SK-N-SH (cell line): ENCODE measurements around the gene HAGHL. TPM values are rescaled to one million over a fixed set of nuclear protein-coding genes. Genes with fewer than 3 reads are reported as not detected.

Experiments
- CTCF ChIA-PET: fragments of 300-600, 350-600 bp; formaldehyde crosslinking; extraction: SDS; loops from one replicate; lab custom pipeline; 2021; lab: Yijun Ruan, JAX
- POLR2A ChIA-PET: fragments of 350-600 bp; sonication (Branson Sonifier 250); formaldehyde crosslinking; extraction: SDS; loops from one replicate; lab custom pipeline; 2020; ENCODE audit warnings: antibody characterized with exemption, inconsistent platforms; lab: Yijun Ruan, JAX
- DNase-seq: peaks from one replicate; pipeline ENCODE4 v3.0.0; 2012
- H2AFZ ChIP-seq: fragments of 200-600 bp; sonication (generic); 2 replicates; pipeline ENCODE4 v1.8.1; 2016; ENCODE audit warnings: antibody characterized with exemption, mild to moderate bottlenecking, low read depth
- H3F3A ChIP-seq: fragments of 200-600 bp; sonication (generic); replicated peaks from 2 replicates; pipeline ENCODE3; 2016; ENCODE audit warnings: antibody characterized with exemption, mild to moderate bottlenecking; ENCODE audit not compliant: insufficient read depth
- H3K27ac ChIP-seq, 2 experiments: fragments of 200-500 bp in 1 of 2; fragments of 200-600 bp in 1 of 2; sonication (Bioruptor generic) in 1 of 2; sonication (generic), shearing (Covaris generic) in 1 of 2; 2 replicates each; pipeline versions ENCODE4 v1.5.1 to v1.6.1; 2014 to 2016; ENCODE audit warnings: low read depth in 2 of 2, inconsistent platforms in 1 of 2, low read length in 1 of 2, mild to moderate bottlenecking in 1 of 2, mixed read lengths in 1 of 2
- H3K27me3 ChIP-seq: fragments of 200-600 bp; sonication (generic), shearing (Covaris generic); 2 replicates; pipeline ENCODE4 v1.6.1; 2016; ENCODE audit warnings: mixed run types; ENCODE audit not compliant: insufficient read depth
- H3K36me3 ChIP-seq, 2 experiments: fragments of 200-500 bp in 1 of 2; fragments of 200-600 bp in 1 of 2; sonication (Bioruptor generic) in 1 of 2; sonication (generic) in 1 of 2; replicated peaks in 1 of 2; 2 replicates each; pipeline versions ENCODE3 to v1.5.1; 2014 to 2016; ENCODE audit warnings: low read length in 1 of 2, mild to moderate bottlenecking in 1 of 2; ENCODE audit not compliant: insufficient read depth in 2 of 2, control insufficient read depth in 1 of 2
- H3K4me1 ChIP-seq, 2 experiments: fragments of 200-500 bp in 1 of 2; fragments of 200-600 bp in 1 of 2; sonication (Bioruptor generic) in 1 of 2; sonication (generic), shearing (Covaris generic) in 1 of 2; 2 replicates each; pipeline versions ENCODE4 v1.5.1 to v1.6.1; 2014 to 2016; ENCODE audit warnings: low read depth in 1 of 2, low read length in 1 of 2, mixed run types in 1 of 2; ENCODE audit not compliant: insufficient read depth in 2 of 2, control insufficient read depth in 1 of 2
- H3K4me2 ChIP-seq: fragments of 200-600 bp; sonication (generic), shearing (Covaris generic); 2 replicates; pipeline ENCODE4 v1.6.1; 2017; ENCODE audit warnings: mixed run types
- H3K4me3 ChIP-seq, 2 experiments: fragments of 200-500 bp in 1 of 2; fragments of 200-600 bp in 1 of 2; sonication (Bioruptor generic) in 1 of 2; sonication (generic), shearing (Covaris generic) in 1 of 2; 2 replicates each; pipeline versions ENCODE4 v1.5.1 to v1.8.1; 2014 to 2016; ENCODE audit warnings: low read depth in 2 of 2, inconsistent platforms in 1 of 2, low read length in 1 of 2, mild to moderate bottlenecking in 1 of 2, mixed read lengths in 1 of 2, moderate library complexity in 1 of 2
- H3K79me2 ChIP-seq: fragments of 200-600 bp; sonication (generic); 2 replicates; pipeline ENCODE4 v1.8.1; 2017; ENCODE audit warnings: mild to moderate bottlenecking; ENCODE audit not compliant: insufficient read depth
- H3K9ac ChIP-seq: fragments of 200-600 bp; sonication (generic); 2 replicates; pipeline ENCODE4 v1.6.1; 2017; ENCODE audit warnings: mixed run types
- H3K9me2 ChIP-seq: fragments of 200-600 bp; sonication (generic); 2 replicates; pipeline ENCODE4 v1.6.1; 2017; ENCODE audit warnings: mixed run types
- H3K9me3 ChIP-seq: fragments of 200-600 bp; sonication (generic); 2 replicates; pipeline ENCODE4 v1.6.1; 2017; ENCODE audit warnings: mixed run types, mild to moderate bottlenecking, moderate library complexity
- H4K20me1 ChIP-seq: fragments of 200-600 bp; sonication (generic); 2 replicates; pipeline ENCODE4 v1.6.1; 2017; ENCODE audit warnings: mild to moderate bottlenecking, mixed run types; ENCODE audit not compliant: insufficient read depth
- ELF1 ChIP-seq: IDR thresholded peaks from 2 replicates; pipeline ENCODE4 v1.4.0; 2012
- EZH2phosphoT487 ChIP-seq: fragments of 200-600 bp; sonication (generic); IDR thresholded peaks from 2 replicates; pipeline ENCODE4 v1.6.1; 2017; ENCODE audit warnings: low read depth, mixed run types, mild to moderate bottlenecking, antibody characterized with exemption, moderate library complexity, borderline replicate concordance
- FOXJ3 ChIP-seq: sonication (generic); formaldehyde crosslinking; IDR thresholded peaks from 2 replicates; pipeline ENCODE4 v1.5.1; 2020; ENCODE audit warnings: mild to moderate bottlenecking, missing genetic modification reagents
- GABPA ChIP-seq: IDR thresholded peaks from 2 replicates; pipeline ENCODE4 v1.4.0; 2012; ENCODE audit warnings: low read depth, mild to moderate bottlenecking
- IRF3 ChIP-seq: fragments of 150-350 bp; IDR thresholded peaks from 2 replicates; pipeline ENCODE4 v1.6.1; 2016; ENCODE audit warnings: mild to moderate bottlenecking, low read depth, low read length
- JUND ChIP-seq: IDR thresholded peaks from 2 replicates; pipeline ENCODE4 v1.4.0; 2012
- NFIC ChIP-seq: IDR thresholded peaks from 2 replicates; pipeline ENCODE4 v1.4.0; 2012; ENCODE audit warnings: borderline replicate concordance
- NRF1 ChIP-seq: IDR thresholded peaks from 2 replicates; pipeline ENCODE4 v1.6.1; 2012; ENCODE audit warnings: low read depth, mild to moderate bottlenecking, low read length
- SIN3A ChIP-seq: IDR thresholded peaks from 2 replicates; pipeline ENCODE4 v1.6.1; 2012; ENCODE audit warnings: low read depth, mild to moderate bottlenecking, low read length, moderate library complexity, borderline replicate concordance
- SMC3 ChIP-seq: IDR thresholded peaks from 2 replicates; pipeline ENCODE4 v1.6.1; 2012; ENCODE audit warnings: low read depth, low read length, improper control_type of control experiment
- TAF1 ChIP-seq: IDR thresholded peaks from 2 replicates; pipeline ENCODE4 v1.6.1; 2012; ENCODE audit warnings: low read depth, mild to moderate bottlenecking, low read length, moderate library complexity, borderline replicate concordance
- TCF12 ChIP-seq: IDR thresholded peaks from 2 replicates; pipeline ENCODE4 v1.4.0; 2012
- YY1 ChIP-seq: IDR thresholded peaks from 2 replicates; pipeline ENCODE4 v1.4.0; 2012; ENCODE audit warnings: low read depth, mild to moderate bottlenecking
- ZBTB33 ChIP-seq: IDR thresholded peaks from 2 replicates; pipeline ENCODE4 v1.4.0; 2012; ENCODE audit warnings: low read depth, borderline replicate concordance
- WGBS: methylation state at CpG from one replicate; pipeline ENCODE4 v1.1.6; 2017; ENCODE audit warnings: low lambda C conversion rate; 5-methylcytosine and 5-hydroxymethylcytosine counted together
- polyA plus RNA-seq, 3 experiments: library from polyadenylated mRNA; depleted of rRNA; stranded (reverse); fragments of >200 nt; gene quantifications; 2 replicates each; pipeline ENCODE4 v1.2.3, GENCODE V29; 2012
- TF ChIP-seq, protein P1 (sequence below): fragments of 200-600 bp; sonication (generic); IDR thresholded peaks from 2 replicates; pipeline ENCODE4 v1.6.1; 2017; ENCODE audit warnings: antibody characterized with exemption, mild to moderate bottlenecking, moderate library complexity
- TF ChIP-seq, protein P2 (sequence below): IDR thresholded peaks from 2 replicates; pipeline ENCODE4; 2012
- TF ChIP-seq, protein P3 (sequence below): IDR thresholded peaks from 2 replicates; pipeline ENCODE4 v1.4.0; 2012; ENCODE audit warnings: low read depth

The HAGHL gene
- polyA plus RNA-seq, 1 of the 3 experiments (the other 2 are of a cell fraction), result 65.5 TPM

- DNase-seq, result no peak
- ChIA-PET CTCF (interaction anchor here (0.6 to 2.5 kb wide), 5 partner anchors 7 to 58 kb away, joined by 3 to 12 read pairs (median 3); partner anchors contain the start of genes CIAO3, RHOT2 and WDR24), POLR2A (no interaction called here)
- no peaks in the 10 kb centered on the region for H3K27me3 ChIP-seq
- peaks cover 23% of the 10 kb centered on the region for H4K20me1 ChIP-seq
- peaks cover 8 to 56% of the 10 kb centered on the region in 2 experiments; a peak in 2 of 4 replicates for H3K4me1 ChIP-seq
- H3K9ac ChIP-seq, result no peak overlapping the region
- H3K9me2 ChIP-seq, result no peaks in the 10 kb centered on the region
- TF ChIP-seq EZH2phosphoT487 (no peak), SMC3 (no peak), GABPA (no peak), ZBTB33 (no peak), TCF12 (no peak), ELF1 (no peak), IRF3 (no peak), SIN3A (no peak), TAF1 (no peak), YY1 (no peak), NRF1 (no peak), JUND (no peak), NFIC (no peak), FOXJ3 (no peak)
- TF ChIP-seq, protein P1, sequence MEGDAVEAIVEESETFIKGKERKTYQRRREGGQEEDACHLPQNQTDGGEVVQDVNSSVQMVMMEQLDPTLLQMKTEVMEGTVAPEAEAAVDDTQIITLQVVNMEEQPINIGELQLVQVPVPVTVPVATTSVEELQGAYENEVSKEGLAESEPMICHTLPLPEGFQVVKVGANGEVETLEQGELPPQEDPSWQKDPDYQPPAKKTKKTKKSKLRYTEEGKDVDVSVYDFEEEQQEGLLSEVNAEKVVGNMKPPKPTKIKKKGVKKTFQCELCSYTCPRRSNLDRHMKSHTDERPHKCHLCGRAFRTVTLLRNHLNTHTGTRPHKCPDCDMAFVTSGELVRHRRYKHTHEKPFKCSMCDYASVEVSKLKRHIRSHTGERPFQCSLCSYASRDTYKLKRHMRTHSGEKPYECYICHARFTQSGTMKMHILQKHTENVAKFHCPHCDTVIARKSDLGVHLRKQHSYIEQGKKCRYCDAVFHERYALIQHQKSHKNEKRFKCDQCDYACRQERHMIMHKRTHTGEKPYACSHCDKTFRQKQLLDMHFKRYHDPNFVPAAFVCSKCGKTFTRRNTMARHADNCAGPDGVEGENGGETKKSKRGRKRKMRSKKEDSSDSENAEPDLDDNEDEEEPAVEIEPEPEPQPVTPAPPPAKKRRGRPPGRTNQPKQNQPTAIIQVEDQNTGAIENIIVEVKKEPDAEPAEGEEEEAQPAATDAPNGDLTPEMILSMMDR, result no peak
- TF ChIP-seq, protein P2, sequence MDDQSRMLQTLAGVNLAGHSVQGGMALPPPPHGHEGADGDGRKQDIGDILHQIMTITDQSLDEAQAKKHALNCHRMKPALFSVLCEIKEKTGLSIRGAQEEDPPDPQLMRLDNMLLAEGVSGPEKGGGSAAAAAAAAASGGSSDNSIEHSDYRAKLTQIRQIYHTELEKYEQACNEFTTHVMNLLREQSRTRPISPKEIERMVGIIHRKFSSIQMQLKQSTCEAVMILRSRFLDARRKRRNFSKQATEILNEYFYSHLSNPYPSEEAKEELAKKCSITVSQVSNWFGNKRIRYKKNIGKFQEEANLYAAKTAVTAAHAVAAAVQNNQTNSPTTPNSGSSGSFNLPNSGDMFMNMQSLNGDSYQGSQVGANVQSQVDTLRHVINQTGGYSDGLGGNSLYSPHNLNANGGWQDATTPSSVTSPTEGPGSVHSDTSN, result no peak
- TF ChIP-seq, protein P3, sequence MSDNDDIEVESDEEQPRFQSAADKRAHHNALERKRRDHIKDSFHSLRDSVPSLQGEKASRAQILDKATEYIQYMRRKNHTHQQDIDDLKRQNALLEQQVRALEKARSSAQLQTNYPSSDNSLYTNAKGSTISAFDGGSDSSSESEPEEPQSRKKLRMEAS, result no peak
- peaks cover 37% of the 10 kb centered on the region for H3K79me2 ChIP-seq
- peaks cover 10% of the 10 kb centered on the region for H3F3A ChIP-seq
- H3K4me3 ChIP-seq, result peak overlapping the region; percentile 60 to 68; a peak in 3 of 4 replicates
- H2AFZ ChIP-seq, result no peak overlapping the region
- 88% methylated on average over 34 of the region's 36 CpGs for WGBS
- H3K9me3 ChIP-seq, result no peaks in the 10 kb centered on the region
- peaks cover 13 to 39% of the 10 kb centered on the region in 2 experiments for H3K36me3 ChIP-seq
- H3K27ac ChIP-seq, result peak overlapping the region in 1 of 2 experiments; percentile 39; a peak in 3 of 4 replicates
- H3K4me2 ChIP-seq, result peak overlapping the region; percentile 90
Observed at GRCh38 chr16:682493-683395, 44.2 kb upstream of the HAGHL start.
